Subcutaneous adipose tissue (tissue), 4 donors: ENCODE results near the gene SGTA. TPM values are rescaled to one million over a fixed set of nuclear protein-coding genes. Genes with fewer than 3 reads are reported as not detected.

Experiments used
- CTCF ChIP-seq: fragments of 450-650 bp; IDR thresholded peaks from one replicate; pipeline ENCODE4 v1.5.1; 2016; ENCODE audit warnings: low read depth, mild to moderate bottlenecking, control low read depth, antibody characterized with exemption, moderate library complexity
- total RNA-seq, 4 donors: library from RNA; depleted of rRNA; stranded (reverse); fragments of >200 nt; gene quantifications; one replicate each; pipeline ENCODE4 v1.1.0, GENCODE V29; 2016

The SGTA gene
- total RNA-seq, 4 donors from 2014 or later = 14.8 to 43.1 (median 24.2) TPM

GRCh38 chr19:2728783-2729387 is 54.2 kb downstream of the SGTA start:
- TF ChIP-seq CTCF = no peak

- TF ChIP-seq CTCF = no peak
Measured at GRCh38 chr19:2727640-2727944, 55.5 kb downstream of the SGTA start.

GRCh38 chr19:2726904-2727639 is 56.0 kb downstream of the SGTA start:
- TF ChIP-seq CTCF = no peak

- no peak for TF ChIP-seq CTCF
Measured at GRCh38 chr19:2726160-2726855, 56.8 kb downstream of the SGTA start.

- TF ChIP-seq CTCF = no peak
Measured at GRCh38 chr19:2724148-2724557, 58.9 kb downstream of the SGTA start.

- TF ChIP-seq CTCF = no peak
Measured at GRCh38 chr19:2723747-2724146, 59.3 kb downstream of the SGTA start.

- no peak for TF ChIP-seq CTCF
Measured at GRCh38 chr19:2723345-2723715, 59.7 kb downstream of the SGTA start.
